ENCODE results near the gene EOMES.

EOMES gene

DNA sequence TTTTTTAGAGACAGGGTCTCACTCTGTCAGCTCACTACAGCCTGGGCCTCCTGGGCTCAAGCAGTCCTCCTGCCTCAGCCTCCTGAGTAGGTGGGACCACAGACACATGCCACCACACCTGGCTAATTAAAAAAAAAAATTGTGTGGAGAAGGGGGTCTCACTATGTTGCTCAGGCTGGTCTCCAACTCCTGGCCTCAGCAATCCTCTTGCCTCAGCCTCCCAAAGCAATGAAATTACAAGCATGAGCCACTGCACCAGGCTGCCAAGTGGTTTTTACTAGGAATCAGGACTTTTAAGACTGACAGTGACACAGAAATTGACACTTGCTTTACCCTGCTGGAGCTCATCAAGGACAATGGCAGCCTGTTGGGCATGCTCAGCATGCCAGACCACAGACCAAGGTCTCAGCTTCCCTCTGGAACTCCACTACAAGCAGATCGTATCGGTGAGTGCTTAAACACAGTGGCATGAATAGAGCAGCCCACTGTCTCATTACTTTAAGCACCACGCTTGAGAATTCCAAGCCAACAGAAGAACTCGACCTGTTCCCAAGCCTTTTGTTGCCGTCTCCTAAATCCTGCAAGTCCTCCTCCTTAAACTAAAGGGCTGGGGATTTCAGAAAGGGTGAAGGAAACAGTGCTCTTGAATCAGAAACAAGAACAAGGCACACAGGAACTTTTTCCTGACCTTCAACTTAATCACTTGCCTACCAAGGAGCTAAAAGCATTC, 41.4 kb downstream of the EOMES start:
- DNase-seq: peak in 2 of 14 donors; percentile 20 to 25

DNA sequence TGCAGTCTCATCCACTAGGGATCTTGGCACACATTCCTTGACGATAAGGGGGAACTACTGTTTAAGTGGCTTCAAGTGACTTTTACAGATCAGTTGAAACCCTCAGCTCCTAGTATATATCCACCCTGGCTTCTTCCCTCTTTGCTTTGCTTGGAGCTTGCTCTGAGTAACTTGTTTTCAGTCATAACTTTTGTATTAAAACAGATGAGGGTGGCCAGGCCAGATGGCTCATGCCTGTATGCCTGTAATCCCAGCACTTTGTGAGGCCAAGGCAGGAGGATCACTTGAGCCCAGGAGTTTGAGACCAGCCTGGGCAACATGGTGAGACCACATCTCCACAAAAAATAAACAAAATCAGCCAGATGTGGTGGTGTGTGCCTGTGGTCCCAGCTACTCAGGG, 42.4 kb downstream of the EOMES start:
- DNase-seq: no peak

DNA sequence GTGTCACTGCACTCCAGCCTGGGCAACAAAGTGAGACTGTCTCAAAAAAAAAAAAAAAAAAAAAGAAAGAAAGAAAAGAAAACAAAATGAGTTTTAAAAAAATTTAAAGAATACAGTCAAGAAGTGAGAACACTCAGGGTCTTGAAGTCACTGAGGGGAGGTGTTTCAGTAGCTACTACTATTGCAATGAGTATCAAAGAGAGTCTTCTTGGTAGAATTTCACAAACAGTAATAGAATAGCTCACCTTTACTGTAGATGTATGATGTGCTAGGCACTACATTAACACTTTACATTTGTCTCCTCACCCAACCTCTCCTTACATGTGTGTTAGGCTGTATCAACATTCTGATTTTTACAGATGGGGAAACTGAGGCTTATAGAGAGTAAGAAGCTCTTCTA, 43.9 kb downstream of the EOMES start:
- no peak for DNase-seq

DNA sequence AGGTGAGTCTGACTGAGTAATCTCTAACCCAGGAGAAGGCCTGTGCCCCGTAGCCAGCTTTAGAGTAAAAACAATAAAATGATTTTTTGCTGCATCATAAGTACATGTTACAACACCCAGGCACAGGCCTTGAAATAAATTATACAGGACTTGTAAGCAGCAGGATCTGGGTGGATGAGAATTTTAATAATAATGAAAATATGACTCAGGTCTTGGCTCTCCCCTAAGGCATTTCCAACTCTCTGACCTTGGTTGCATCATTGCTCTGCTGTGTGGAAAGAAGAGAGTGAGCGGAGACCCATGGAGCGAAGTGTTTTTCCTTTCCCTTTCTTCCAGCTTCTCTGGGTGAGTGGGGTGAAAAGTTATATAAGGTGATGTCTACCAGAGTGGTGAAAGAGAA, 44.6 kb downstream of the EOMES start:
- DNase-seq: no peak

DNA sequence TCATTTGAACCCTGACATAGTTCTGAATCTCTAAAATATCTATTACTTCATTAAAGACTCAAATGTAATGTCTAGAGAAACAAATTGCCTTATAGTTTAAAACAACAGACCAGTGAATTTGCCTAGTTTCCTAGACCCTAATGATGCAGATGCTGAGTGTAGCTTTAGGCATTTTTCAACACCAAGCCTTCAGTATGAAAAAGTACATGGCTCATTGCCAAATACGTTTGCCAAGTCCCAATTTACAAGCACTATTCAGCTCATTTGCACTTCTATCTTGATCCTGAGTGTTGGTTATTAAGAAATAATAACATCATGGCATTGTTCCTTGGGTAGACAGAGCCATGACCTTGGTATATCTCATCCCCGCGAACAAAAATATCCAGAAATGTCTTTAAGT, 46.8 kb downstream of the EOMES start:
- DNase-seq: no peak

DNA sequence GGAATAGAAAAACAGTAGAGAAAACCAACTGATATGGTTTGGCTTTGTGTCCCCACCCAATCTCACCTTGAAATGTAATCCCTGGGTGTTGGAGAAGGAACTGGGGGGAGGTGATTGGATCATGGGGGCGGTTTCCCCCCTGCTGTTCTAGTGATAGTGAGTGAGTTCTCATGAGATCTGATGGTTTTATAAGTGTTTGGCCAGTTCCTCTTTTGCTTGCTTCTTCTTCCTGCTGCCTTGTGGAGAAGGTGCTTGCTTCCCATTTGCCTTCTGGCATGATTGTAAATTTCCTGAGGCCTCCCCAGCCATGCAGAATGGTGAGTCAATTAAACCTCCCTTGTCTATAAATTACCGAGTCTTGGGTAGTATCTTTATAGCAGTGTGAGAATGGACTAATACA, 48.4 kb downstream of the EOMES start:
- DNase-seq: no peak

DNA sequence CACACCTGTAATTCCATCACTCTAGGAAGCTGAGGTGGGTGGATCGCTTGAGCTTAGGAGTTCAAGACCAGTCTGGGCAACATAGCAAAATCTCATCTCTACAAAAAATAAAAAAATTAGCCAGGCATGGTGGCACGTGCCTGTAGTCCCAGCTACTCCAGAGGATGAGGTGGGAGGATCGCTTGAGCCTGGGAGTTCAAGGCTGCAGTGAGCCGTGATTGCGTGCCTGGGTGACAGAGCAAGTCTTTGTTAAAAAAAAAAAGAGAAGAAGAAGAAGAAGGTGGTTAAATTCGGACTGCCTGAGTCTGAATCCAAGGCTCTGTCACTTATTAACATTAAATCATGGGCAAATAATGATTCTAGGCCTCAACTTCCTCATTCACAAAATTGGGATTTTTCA, 51.0 kb downstream of the EOMES start:
- DNase-seq: no peak

DNA sequence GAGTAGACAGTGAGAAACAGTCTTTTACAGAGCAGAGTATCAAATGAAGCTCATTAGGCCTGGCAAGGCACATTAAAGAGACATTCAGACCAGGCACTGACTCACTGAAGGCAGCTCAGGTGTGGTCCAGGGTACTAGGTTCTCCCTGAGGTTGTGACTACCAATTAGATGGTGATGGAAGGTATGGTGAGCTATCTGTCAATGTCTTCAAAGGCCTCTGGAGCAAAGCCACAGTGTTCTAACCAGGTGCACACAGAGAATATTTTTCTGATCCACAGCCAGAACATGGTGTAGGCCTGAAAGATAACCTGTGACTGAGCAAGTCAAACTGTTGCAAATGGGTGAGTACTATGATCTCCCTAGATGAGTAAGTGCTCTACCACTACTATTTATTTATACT, 51.5 kb downstream of the EOMES start:
- DNase-seq: no peak

DNA sequence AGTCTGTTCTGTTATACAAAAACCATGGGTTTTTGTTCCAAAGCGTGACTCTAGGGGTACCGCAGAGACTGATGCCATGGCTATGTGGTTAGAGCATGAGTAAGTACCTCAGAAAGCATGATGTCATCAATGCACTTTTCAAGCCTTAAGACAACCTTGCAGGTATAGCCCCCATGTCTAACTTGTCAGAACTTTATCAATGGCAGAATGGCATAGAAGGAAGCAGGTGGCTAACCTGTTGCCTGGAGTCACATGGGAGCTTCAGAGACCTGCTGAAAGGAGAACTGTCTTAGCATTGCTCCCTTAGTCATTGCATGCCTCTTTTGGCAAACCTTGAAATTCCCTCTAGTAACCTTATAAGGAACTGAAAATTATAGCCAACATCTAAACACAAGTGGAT, 52.5 kb downstream of the EOMES start:
- no peak for DNase-seq

DNA sequence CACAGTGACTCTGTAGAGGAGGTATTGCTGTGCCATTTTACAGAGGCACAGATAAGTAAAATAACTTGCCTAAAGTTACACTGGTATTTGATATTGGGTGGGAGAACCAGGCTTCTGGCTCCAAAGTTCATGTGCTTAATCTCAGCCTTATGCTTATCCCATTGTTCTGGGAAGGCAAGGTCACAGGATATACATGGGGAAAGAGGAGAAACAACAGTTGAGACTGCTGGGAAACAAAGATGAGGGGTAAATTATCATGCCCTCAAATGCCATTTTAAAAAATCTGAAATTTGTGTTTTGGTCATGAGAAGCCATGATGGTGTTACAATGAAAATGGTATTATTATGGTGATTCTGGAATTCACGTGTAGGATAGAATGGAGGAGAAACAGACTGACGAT, 54.4 kb downstream of the EOMES start:
- no peak for DNase-seq

DNA sequence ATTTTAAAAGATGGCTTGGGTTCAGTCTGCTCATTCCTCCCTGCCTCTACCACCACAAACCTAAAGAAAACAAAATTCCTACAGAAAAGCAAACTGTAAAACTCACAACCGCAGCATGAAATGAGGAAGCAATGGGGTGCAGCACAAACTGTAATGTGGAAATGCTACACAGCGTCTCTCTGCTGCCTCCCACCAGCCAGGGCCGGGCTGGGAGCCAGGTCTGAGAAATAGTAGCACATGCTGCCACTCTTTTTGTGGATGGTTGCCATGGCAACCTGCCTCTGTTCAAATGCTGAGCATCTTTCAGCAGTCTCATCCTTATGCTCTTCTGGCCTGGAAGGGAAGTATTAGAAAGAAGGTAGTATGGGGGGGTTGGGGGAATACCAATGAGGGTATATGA, 55.4 kb downstream of the EOMES start:
- DNase-seq: peak in 12 of 14 donors; percentile 6 to 93 (median 38)

DNA sequence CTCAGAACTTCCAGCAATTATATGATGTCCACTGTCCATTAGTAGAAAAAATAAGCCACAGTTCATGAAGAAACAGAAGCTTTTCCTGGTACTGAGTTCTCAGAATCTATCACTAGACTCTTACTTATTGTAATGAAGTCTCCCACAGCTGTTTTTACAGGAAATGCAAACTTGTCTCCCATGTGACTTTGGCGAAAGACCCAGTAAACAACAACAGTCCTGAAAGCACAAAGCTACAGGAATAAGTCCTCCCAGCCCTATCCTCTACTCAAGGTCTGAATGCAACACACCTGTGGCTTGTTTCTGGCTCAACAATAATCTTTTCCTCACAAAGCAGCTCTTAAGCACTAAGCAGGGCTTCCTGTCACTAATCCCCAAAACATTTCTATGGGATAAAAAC, 55.9 kb downstream of the EOMES start:
- DNase-seq: no peak

Data from C1 segment of cervical spinal cord (tissue), 14 donors.